ENCODE results near the gene RAB11FIP5. TPM values are rescaled to one million over a fixed set of nuclear protein-coding genes. Genes with fewer than 3 reads are reported as not detected.

RAB11FIP5 gene
- total RNA-seq, 1 donor from 2014 or later: 12.9 TPM

Other genes with a start within 250 kb of the RAB11FIP5 start
- gene SPR, start 225.5 kb downstream of the RAB11FIP5 start, total RNA-seq: 10.9 and 11.2 TPM in 2 replicates
- gene EMX1, start 195.4 kb downstream of the RAB11FIP5 start, total RNA-seq: not detected in 2 replicates
- 9.5 and 12.0 TPM in 2 replicates for gene SFXN5, start 41.2 kb downstream of the RAB11FIP5 start, total RNA-seq
- gene NOTO, start 89.6 kb upstream of the RAB11FIP5 start, total RNA-seq: not detected in 2 replicates
- 58.5 and 62.3 TPM in 2 replicates for gene SMYD5, start 101.3 kb upstream of the RAB11FIP5 start, total RNA-seq
- 16.6 and 18.6 TPM in 2 replicates for gene PRADC1, start 120.3 kb upstream of the RAB11FIP5 start, total RNA-seq
- gene CCT7, start 121.4 kb upstream of the RAB11FIP5 start, total RNA-seq: 631 and 648 TPM in 2 replicates
- 29.3 and 30.9 TPM in 2 replicates for gene FBXO41, start 171.5 kb upstream of the RAB11FIP5 start, total RNA-seq
- gene EGR4, start 180.6 kb upstream of the RAB11FIP5 start, total RNA-seq: 1.9 TPM in 2 replicates